ENCODE data around the gene MAP2K3. TPM values are rescaled to one million over a fixed set of nuclear protein-coding genes. Genes with fewer than 3 reads are reported as not detected.
A peak's percentile ranks its signal among the peaks of the same experiment; 100 is the strongest.

Gene MAP2K3
- total RNA-seq, 2 experiments from 2014 or later, result 27.8 to 71.5 TPM

- BruUV-seq (replicated peaks), result no TSS peak
- no peaks in the 10 kb centered on the region for H4K20me1 ChIP-seq (ENCODE audit: insufficient read depth, low read length)
- peaks cover 7% of the 10 kb centered on the region for H3K4me1 ChIP-seq (ENCODE audit: insufficient read depth, low read length, poor library complexity, severe bottlenecking)
- no peaks in the 10 kb centered on the region for H3K36me3 ChIP-seq (ENCODE audit: insufficient read depth, low read length)
- H3K4me3 ChIP-seq (ENCODE audit: low read depth, low read length, poor library complexity, severe bottlenecking), result no peak overlapping the region
- H3K9me2 ChIP-seq (ENCODE audit: insufficient read depth, low read length), result no peaks in the 10 kb centered on the region
- no peak overlapping the region for H3K4me2 ChIP-seq (ENCODE audit: low read length)
- POLR2A ChIA-PET, result no interaction called here
- no peaks in the 10 kb centered on the region for H3K9me3 ChIP-seq (ENCODE audit: low read length)
- no peak for DNase-seq (ENCODE audit: low spot score)
- H3K27ac ChIP-seq (ENCODE audit: low read depth, low read length, poor library complexity, severe bottlenecking), result no peak overlapping the region
- intact Hi-C loops (cut with micrococcal nuclease; ENCODE audit: unreplicated experiment), result no loop called here
- CTCF ChIA-PET (ENCODE audit: unreplicated experiment), result no interaction called here
- no peaks in the 10 kb centered on the region for H3K79me2 ChIP-seq (ENCODE audit: insufficient read depth, low read depth, low read length)
- no peak overlapping the region for H2AFZ ChIP-seq (ENCODE audit: low read length)
- no peak for TF ChIP-seq EZH2phosphoT487 (IDR thresholded peaks at IDR 0.05; ENCODE audit: borderline replicate concordance, low read depth, low read length)
- TF ChIP-seq, protein P1, sequence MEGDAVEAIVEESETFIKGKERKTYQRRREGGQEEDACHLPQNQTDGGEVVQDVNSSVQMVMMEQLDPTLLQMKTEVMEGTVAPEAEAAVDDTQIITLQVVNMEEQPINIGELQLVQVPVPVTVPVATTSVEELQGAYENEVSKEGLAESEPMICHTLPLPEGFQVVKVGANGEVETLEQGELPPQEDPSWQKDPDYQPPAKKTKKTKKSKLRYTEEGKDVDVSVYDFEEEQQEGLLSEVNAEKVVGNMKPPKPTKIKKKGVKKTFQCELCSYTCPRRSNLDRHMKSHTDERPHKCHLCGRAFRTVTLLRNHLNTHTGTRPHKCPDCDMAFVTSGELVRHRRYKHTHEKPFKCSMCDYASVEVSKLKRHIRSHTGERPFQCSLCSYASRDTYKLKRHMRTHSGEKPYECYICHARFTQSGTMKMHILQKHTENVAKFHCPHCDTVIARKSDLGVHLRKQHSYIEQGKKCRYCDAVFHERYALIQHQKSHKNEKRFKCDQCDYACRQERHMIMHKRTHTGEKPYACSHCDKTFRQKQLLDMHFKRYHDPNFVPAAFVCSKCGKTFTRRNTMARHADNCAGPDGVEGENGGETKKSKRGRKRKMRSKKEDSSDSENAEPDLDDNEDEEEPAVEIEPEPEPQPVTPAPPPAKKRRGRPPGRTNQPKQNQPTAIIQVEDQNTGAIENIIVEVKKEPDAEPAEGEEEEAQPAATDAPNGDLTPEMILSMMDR (conservative IDR thresholded peaks at IDR 0.05; ENCODE audit: low read length), result no peak
Measured at GRCh38 chr17:21258593-21258992, 25.9 kb upstream of the MAP2K3 start.

GRCh38 chr17:21262259-21262993 lies 22.1 kb upstream of the MAP2K3 start:
- Histone ChIP-seq H3K9me2 (ENCODE audit: insufficient read depth, low read length) (no peaks in the 10 kb centered on the region), H3K79me2 (ENCODE audit: insufficient read depth, low read depth, low read length) (no peaks in the 10 kb centered on the region), H3K9me3 (ENCODE audit: low read length) (no peaks in the 10 kb centered on the region), H3K4me2 (ENCODE audit: low read length) (no peak overlapping the region), H3K4me3 (ENCODE audit: low read depth, low read length, poor library complexity, severe bottlenecking) (no peak overlapping the region), H3K27ac (ENCODE audit: low read depth, low read length, poor library complexity, severe bottlenecking) (no peak overlapping the region), H3K36me3 (ENCODE audit: insufficient read depth, low read length) (no peaks in the 10 kb centered on the region), H3K4me1 (ENCODE audit: insufficient read depth, low read length, poor library complexity, severe bottlenecking) (peaks cover 8% of the 10 kb centered on the region), H4K20me1 (ENCODE audit: insufficient read depth, low read length) (no peaks in the 10 kb centered on the region), H2AFZ (ENCODE audit: low read length) (no peak overlapping the region)
- BruUV-seq (replicated peaks), result no TSS peak
- ChIA-PET CTCF (ENCODE audit: unreplicated experiment) (no interaction called here), POLR2A (no interaction called here)
- no peak for DNase-seq (ENCODE audit: low spot score)
- no peak for TF ChIP-seq EZH2phosphoT487 (IDR thresholded peaks at IDR 0.05; ENCODE audit: borderline replicate concordance, low read depth, low read length)
- TF ChIP-seq, protein P1 (conservative IDR thresholded peaks at IDR 0.05; ENCODE audit: low read length), result no peak
- intact Hi-C loops (cut with micrococcal nuclease; ENCODE audit: unreplicated experiment), result loop anchor here (10.0 kb wide), 1 partner anchor 62 kb away; no protein-coding TSS in a partner anchor

DNA sequence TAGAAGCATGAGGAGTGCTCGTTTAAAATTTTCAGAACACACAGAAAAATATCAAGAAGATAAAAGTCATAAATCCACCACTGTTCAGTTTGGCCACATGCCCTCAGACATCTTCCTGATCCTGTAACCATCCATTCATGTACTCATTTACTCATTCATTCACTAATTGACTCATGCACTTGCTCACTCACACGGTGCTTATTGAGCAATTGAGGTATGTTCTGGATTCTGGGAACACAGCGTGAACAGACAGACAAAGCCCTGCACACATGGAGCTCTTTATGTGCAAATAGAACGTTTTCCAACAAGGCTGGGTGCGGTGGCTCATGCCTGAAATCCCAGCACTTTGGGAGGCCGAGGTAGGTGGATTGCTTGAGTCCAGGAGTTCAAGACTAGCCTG lies 21.1 kb upstream of the MAP2K3 start:
- CTCF ChIA-PET (ENCODE audit: unreplicated experiment), result no interaction called here
- H2AFZ ChIP-seq (ENCODE audit: low read length), result peak overlapping the region; percentile 8; the same call in 1 of the 2 replicates
- TF ChIP-seq, protein P1 (conservative IDR thresholded peaks at IDR 0.05; ENCODE audit: low read length), result no peak
- no peak for TF ChIP-seq EZH2phosphoT487 (IDR thresholded peaks at IDR 0.05; ENCODE audit: borderline replicate concordance, low read depth, low read length)

More for the DNA sequence above, 21.1 kb upstream of the MAP2K3 start:
- POLR2A ChIA-PET, result interaction anchor here (0.6 to 1.6 kb wide), 3 partner anchors 10 to 530 kb away, joined by 3 to 4 read pairs (median 4); no protein-coding TSS in a partner anchor
- no peaks in the 10 kb centered on the region for H4K20me1 ChIP-seq (ENCODE audit: insufficient read depth, low read length)
- no peak for DNase-seq (ENCODE audit: low spot score)
- H3K79me2 ChIP-seq (ENCODE audit: insufficient read depth, low read depth, low read length), result no peaks in the 10 kb centered on the region
- no peaks in the 10 kb centered on the region for H3K9me2 ChIP-seq (ENCODE audit: insufficient read depth, low read length)
- no peak overlapping the region for H3K4me3 ChIP-seq (ENCODE audit: low read depth, low read length, poor library complexity, severe bottlenecking)
- H3K36me3 ChIP-seq (ENCODE audit: insufficient read depth, low read length), result no peaks in the 10 kb centered on the region
- H3K4me1 ChIP-seq (ENCODE audit: insufficient read depth, low read length, poor library complexity, severe bottlenecking), result peaks cover 18% of the 10 kb centered on the region
- intact Hi-C loops (cut with micrococcal nuclease; ENCODE audit: unreplicated experiment), result loop anchor here (10.0 kb wide), 1 partner anchor 61 kb away; no protein-coding TSS in a partner anchor
- no peak overlapping the region for H3K27ac ChIP-seq (ENCODE audit: low read depth, low read length, poor library complexity, severe bottlenecking)
- no peak overlapping the region for H3K4me2 ChIP-seq (ENCODE audit: low read length)
- no TSS peak for BruUV-seq (replicated peaks)
- H3K9me3 ChIP-seq (ENCODE audit: low read length), result no peaks in the 10 kb centered on the region
